Measurements from ENCODE around the gene SLC25A6.
"Not testable (repeated sequence)": the region's sequence is repeated elsewhere in the genome, so short reads cannot be mapped to it uniquely, and the experiment has no call there.

Gene SLC25A6

DNA sequence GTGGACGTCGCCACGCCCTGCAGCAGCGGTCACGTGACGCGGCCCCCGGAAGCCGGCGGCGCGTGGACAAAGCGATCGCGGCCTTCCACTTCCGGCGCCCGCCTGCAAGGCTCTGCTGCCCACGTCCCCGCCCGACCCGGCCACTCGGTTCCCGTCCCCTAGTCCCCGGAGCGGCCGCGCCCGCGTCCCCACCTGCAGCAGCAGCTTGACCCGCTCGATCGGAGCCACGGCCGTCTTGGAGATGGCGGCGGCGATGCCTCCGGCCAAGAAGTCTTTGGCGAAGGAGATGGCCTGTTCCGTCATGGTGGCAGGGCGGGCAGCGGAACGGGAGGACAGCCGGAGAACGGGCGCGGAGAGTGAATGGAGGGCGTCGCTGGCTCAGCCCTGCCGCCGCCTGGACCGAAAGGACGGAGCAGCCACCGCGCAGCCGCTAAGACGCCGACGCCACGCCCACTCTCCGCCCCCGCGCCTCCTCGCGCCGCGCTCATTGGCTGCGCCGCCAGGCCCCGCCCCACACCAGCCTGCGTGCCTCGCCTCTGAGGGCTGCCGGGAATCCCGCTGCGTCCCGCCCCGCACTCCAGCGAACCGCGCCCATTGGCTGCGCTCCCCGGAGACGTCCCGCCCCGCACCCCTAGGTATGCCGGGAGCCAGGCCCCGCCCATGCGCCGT is at the start of gene SLC25A6:
SLC25A6 (minus strand) TSS at position 407 of the 669 bp plus-strand sequence; CDS start at position 303, 104 bp downstream.
- DNase-seq: no peak

DNA sequence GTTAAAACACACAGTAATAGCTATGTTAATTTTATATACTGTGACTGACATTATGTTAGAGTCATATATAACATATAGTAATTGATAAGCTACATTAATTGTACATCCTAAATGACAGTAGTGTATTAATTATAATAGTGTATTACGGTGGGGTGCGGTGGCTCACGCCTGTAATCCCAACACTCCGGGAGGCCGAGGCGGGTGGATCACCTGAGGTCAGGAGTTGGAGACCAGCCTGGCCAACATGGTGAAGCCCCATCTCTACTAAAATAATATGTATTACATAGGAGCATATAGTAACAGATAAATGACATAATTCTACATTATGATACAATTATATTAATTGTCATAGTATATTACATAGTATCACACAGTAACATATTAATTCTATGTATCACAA is 48.6 kb upstream of the SLC25A6 start:
- DNase-seq: no peak

DNA sequence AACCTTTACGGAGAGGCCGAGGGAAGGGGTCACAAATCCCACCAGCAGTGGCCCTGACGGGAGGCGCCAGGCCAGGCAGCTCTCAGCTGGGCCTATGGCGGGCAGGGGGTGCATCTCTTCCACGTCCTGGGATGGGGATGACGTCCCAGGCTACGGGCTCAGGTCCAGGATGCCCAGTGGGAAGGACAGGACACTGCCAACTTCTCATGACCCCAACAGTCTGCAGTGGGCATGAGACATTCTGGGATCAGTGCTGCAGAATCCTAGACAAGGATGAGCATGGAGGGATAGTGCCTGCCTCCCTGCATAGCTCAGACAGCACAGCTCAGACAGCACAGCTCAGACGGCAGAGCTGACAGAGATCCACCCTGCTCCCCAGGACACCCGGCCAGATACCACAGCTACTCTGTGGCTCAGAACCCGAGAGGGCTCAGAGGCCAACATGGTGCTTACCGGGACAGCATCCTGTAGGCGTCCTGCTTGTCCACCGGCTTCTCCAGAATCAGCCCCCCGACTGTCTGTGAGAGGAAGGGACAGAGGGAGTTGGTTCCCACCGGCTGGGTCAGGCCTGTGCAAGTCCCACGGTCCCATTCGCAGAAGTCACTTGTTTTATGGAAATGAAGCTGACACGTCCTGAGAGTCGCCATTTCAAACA is 43.5 kb upstream of the SLC25A6 start:
- DNase-seq: no peak

DNA sequence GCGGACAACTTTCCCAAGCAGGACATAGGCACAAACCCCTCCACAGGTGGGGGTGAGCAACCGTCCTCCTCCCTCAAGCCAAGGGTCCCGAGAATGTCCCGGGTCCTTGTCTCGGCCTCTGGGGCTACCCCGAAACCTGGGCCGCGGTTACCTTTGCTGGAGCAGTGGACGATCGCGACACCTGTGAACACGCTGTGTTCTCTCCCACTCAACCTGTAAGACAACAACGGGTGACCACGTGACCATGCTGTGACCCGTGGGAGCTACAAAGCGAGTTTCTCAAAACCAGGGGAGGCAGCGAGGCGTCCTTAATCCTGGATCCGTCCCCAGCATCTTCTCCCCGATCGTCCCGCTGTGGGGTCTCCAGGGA is 42.9 kb upstream of the SLC25A6 start:
- DNase-seq: no peak

DNA sequence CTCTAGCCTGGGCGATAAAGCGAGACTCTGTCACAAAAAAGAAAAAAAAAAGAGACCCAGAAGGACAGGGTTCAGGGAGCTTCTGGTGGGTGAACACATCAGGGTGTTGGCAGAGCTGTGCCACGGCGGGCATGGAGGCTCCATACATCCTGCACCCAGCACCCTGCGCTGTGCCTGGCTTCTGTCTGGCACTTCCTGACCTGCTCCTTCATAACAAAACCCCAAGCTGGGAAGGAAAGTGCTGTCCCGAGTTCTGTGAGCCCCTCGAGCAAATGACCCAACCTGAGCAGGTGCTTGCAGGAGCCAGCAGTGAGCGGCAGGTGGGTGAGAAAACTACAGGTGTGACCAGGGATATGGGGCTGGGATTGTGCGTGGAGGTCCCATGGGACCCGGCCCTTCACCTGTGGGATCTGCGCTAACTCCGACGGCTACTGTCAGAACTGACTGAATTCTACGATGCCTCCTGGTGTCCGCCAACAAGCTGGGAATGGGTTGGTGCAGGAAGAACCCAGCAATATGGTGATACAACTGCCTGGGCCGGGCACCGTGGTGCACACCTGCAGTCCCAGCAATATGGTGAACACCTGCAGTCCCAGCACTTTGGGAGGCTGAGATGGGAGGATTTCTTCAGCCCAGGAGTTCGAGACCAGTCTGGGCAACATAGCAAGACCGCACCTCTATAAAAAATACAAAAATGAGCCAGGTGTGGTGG is 41.9 kb upstream of the SLC25A6 start:
- no peak for DNase-seq

DNA sequence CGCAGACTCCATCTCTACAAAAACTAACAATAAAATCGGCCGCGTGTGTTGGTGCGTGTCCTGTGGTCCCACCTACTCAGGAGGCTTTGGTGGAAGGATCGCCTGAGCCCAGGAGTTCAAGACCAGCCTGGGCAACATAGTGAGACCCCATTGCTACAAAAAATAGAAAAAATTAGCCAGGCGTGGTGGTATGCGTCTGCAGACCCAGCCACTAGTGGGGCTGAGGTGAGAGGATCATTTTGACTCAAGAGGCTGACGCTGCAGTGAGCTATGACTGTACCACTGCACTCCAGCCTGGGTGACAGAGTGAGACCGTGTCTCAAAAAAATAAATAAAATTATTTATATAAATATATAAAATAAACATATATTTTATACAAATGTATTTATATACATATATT is 38.5 kb upstream of the SLC25A6 start:
- DNase-seq: no peak

DNA sequence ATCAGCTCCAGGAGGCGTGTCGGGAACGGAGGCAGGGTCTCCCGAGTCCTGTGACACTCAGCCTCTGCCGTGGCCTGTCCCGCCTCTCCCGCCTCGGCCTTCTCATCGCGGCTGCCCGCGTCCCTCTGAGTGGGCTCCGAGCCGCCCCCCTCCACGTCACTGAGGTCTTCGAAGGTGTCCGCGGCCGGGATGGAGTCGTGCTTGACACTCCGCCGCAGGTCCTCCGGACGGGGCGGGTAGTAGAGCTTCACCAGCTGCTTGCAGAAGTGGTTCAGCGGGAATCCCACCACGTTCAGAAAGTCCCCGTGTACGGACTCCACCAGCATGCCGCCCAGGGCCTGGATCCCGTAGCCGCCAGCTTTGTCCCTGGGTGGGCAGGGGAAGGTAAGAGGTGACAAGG is 35.8 kb upstream of the SLC25A6 start:
- no peak for DNase-seq

DNA sequence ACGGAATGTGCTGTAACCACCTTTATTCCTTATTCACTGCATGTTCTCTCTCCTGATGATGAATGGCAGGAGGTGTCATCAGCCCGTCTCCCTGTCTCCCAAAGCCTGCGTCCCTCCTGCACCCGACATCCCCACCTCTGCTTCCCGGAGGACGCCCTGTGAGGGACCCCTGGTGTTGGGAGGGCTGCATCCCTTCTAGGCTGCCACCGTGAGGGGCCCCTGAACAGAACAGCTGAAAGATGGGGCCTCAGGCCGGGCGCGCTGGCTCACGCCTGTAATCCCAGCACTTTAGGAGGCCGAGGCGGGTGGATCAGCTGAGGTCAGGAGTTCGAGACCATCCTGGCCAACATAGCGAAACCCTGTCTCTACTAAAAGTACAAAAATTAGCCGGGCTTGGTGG is 34.4 kb upstream of the SLC25A6 start:
- DNase-seq: not testable (repeated sequence)

DNA sequence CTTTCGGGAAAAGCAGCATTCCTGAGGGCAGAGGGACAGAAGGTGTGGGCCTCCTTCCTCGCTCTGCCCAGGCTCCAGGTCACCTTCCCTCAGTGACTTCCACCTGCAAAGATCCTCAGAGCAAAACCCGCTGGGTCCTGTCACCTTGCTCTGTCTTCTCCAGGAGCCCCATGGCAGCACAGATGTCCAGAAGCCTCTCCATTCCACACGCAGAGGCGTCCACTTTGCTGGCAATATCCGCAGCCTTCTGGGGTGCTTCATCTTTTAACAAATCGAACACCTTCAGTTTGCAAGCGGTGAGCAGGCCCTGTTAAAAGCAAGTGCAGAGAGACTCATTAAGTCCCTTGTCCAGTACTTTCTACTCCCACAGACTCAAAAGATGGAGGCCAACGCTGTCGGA is 33.5 kb upstream of the SLC25A6 start:
- no peak for DNase-seq

DNA sequence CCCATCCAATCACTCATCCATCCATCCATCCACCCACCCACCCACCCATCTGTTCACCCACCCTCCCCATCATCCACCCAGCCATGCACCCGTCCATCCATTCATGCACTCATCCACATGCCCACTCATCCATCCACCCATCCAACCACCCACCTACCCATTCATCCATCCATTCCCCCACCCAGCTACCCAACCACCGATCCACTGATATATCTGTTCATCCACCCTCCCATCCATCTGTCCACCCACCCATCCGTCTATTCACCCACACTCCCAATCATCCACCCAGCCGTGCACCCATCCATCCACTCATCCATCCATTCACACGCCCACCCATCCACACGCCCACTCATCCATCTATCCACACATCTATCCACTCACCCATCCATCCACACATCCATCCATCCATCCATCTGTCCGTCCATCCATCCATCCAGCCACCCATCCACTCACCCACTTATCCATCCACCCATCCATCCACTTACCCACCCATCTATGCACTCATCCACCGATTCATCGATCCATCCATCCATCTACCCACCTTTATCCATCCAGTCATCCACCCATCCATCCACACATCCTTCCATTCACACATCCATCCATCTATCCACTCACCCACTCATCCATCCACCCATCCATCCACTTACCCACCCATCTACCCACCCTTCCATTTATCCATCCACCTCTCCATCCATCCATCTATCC is 32.4 kb upstream of the SLC25A6 start:
- DNase-seq: no peak

DNA sequence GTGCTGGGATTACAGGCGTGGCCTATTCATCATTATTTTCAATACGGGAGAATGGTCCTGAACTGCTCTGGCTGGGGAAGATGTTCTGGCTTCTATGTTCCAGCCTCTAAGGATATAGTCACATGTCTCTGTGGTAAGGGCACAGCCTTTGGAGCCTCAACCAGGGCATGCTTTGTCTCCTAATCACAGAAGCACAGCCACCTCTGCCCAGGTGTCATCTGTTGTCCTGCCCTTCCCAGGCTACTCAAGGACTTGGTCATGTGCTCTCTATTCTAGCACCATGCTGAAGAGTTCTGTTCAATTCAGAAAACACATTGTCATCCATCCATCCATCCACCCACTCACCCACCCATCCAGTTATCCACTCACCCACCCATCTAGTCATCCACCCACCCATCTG is 31.3 kb upstream of the SLC25A6 start:
- DNase-seq: no peak

DNA sequence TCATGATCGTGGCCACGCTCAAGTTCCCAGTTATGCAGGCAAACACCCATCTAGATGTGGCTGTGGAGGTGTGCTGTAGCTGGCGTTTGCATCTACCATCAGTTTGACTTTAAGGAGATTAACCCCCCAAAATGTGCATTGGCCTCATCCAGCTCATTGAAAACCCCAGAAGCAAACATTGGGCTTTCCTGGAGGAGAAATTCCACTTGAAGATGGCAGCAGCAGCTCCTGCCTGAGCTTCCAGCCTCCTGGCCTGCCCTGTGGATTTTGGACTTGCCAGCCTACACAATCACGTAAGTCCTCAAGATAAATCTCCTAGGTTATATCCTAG is 30.2 kb upstream of the SLC25A6 start:
- no peak for DNase-seq

DNA sequence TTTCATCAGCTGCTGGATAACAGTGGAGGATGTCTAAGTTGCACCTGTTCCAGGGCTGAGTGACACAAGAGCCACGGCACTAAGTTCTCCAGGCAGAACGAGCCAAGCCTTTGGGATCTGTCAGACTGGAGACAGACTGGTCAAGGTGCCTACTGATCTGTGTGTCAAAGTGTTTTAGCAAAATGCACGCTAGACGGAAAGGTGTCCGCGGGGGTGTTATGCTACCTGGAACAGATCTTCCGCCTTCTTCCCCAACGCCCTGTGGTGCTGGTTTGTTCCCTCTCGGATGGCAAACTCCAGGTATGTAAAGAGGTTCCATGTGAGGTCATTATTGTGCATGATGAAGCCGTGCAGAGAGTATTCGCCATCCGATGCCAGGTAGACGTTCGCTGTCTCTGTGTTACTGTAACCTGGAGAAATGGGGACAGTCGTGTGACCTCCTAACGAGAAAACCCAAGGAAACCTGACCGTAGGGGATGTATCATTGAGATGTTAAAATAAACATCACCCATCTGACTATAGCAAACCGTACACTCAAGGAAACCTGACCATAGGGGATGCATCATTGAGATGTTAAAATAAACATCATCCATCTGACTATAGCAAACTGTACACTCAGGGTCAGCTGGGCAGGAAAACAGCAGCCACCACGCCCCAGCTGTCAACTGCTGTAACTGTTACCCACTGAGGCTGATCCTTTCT is 29.7 kb upstream of the SLC25A6 start:
- no peak for DNase-seq

DNA sequence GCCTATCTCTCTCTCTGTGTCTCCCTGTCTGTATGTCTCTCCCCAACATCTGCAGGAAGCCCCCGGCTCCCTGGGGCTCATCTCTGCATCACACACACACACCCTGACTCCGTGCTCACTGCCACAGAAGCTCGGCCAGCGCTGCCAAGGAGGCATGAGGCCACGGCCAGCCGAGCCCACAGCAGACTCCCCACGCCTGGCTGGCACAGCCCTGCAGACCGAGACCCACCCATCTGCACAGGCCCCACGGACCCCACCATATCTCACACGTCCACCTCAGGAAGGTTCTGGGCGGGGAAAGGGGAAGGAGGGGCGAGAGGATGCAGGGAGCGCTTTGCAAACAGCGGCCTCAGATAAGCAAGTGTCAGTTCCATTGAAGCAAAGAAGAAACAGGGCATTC is 28.5 kb upstream of the SLC25A6 start:
- DNase-seq: no peak

DNA sequence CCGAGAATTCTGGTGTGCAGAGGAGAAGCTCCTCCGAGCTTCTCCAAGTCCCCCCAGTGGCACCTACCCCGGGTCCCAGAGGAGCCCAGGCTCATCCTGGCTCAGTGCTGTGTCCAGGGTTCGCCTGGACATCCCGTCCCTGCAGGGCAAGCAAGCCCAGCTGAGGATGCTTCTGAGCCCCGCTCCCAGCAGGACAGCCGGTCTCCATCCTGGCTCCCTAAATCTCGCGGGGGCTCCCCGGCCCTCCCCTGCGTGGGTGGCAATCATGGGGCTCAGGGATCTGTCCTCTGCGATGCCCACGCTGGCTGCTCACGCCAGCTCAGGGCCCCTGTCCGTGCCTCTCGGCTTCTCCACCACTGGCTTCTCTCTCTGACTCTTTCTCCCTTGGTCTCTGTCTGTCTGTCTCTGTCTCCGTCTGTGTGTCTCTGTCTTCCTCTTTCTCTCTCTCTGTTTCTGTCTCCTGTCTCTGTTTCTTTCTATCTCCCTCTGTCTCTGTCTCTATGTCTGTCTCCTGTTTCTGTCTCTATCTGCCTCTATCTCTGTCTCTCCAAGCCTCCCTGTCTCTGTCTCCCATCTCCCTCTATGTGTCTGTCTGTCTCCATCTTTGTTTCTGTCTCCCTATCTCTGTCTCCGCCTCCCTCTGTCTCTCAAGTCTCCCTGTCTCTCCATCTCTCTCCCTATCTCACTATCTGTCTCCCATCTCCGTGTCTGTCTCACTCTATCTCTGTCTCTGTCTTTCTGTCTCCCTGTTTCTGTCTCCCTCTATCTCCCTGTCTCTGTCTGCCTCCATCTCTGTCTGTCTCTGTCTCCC is 27.8 kb upstream of the SLC25A6 start:
- DNase-seq: no peak

DNA sequence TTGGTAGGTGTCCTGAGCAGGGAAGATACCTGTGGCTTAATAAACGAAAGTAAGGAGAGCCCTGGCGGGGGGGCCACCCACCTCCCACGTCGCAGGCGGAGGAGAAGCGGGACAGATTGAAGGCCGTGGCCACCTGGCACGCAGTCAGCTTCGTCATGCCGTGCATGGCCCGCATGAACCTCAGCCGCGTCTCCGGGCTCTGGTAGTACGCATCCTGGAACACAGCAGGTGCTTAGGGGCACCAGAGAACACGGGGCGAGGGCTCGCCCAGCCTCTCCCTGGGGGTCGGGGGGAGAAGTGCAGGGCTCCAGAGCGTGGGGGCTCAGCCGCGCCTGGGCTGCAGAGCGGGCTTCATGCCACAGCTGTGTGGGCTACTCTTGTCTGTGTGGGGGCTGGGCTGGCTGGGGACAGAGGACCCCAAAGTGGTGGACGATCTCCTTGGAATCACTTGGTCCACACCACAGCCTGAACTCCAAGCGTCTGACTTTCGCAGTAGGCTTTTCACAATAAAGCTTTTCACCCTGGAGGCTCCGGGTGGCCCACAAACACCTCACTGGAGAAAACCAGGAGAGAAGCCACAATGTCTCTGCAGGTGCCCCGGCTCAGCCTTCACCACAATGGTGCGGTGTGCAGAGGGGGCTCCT is 27.1 kb upstream of the SLC25A6 start:
- DNase-seq: no peak

DNA sequence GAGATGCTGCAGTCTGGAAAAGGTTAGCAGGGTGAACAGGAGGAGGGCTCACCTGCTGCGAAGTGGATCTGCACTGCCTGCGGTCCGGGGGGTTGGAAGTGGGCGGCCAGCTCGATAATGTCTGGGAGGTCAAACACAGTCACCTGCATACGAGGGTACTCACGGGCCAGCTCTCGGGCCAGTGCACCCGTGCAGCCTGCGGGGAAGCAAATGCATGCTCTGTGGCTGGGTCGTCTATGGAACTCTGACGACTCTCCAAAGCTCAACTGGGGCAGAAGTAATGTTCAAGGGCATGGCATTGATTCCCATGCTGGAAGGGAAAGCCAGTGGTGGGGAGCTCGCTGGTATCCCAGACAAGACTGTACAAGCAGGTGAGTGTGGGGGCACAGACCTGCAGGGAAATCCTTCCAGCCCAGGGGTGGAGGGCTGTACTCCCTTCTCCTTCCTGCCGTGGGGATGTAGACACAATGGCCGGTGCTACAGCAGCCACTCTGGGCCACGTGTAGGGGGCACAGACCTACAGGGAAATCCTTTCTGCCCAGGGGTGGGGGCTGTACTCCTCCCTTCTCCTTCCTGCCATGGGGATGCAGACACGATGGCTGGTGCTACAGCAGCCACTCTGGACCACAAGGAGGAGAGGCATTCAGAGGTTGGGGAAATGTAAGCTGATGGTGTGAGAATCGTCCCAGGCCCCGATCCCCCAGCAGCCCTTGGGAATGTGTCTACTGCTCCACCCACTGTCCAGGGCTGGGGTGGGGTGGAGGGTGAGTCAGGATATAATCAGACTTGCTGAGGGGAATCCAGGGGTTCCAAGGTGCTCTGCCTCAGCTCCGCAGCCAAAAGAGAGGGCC is 26.2 kb upstream of the SLC25A6 start:
- no peak for DNase-seq

DNA sequence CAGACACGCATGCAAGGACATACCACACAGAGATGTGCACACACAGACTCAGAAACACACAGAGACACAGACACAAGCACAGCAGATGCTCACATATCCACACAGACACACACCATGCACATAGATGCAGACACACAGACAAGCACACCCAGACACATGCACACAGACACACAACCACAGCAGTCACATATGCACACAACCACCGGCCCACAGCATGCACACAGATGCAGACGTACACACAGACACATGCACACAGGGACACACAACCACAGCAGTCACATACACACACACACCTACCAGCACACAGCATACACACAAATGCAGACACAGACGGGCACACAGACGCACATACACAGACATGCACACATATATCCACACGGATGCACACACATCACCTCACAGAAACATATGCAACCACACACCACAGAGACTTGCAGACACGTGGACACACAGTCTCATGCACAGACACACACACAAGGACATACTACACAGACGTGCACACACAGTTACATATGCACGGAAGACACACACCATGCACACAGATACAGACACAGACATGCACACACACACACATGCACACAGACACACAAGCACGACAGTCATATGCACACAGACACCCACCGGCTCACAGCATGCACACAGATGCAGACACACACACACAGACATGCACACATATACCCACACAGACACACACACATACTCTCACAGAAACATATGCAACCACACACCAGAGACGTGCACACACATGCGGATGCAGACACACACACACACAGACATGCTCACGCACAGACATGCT is 25.2 kb upstream of the SLC25A6 start:
- DNase-seq: no peak

DNA sequence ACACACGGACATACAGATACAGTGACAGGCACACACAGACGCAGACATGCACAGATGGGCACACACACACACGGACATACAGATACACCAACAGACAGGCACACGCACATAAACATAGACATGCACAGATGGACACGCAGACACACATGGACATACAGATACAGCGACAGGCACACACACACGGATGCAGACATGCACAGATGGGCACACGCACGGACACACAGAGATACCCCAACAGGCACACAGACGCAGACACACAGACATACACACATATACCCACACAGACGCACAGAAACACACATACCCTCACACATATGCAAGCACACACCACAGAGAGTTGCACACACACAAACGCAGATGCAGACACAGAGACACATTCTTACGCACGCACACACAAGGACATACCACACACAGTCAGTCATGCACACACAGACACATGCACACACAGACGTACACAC is 24.4 kb upstream of the SLC25A6 start:
- DNase-seq: no peak

Measured in OCI-M1 (cell line).